Fibroblast of the aortic adventitia (primary cell): ENCODE measurements around the gene KIAA0513. TPM values are rescaled to one million over a fixed set of nuclear protein-coding genes. Genes with fewer than 3 reads are reported as not detected.
A peak's percentile ranks its signal among the peaks of the same experiment; 100 is the strongest.

ENCODE experiments used
- DNase-seq: peaks from one replicate; pipeline ENCODE4 v3.0.0-alpha.2; 2010; ENCODE audit warnings: low read depth
- H3K4me3 ChIP-seq: 2 replicates; pipeline ENCODE4 v1.5.1; 2011; ENCODE audit warnings: low read depth, mild to moderate bottlenecking, control low read depth, low read length, moderate library complexity
- CTCF ChIP-seq: IDR thresholded peaks from 2 replicates; pipeline ENCODE4 v1.5.1; 2011; ENCODE audit warnings: mild to moderate bottlenecking, low read length, control low read depth, inconsistent platforms; ENCODE audit not compliant: insufficient read depth
- total RNA-seq: library from RNA; depleted of rRNA; stranded (reverse); fragments of >200 nt; gene quantifications from 2 replicates; pipeline ENCODE4 v1.2.3, GENCODE V29; 2012; ENCODE audit warnings: low replicate concordance

The KIAA0513 gene
- total RNA-seq, 1 donor = 28.3 TPM

GRCh38 chr16:85036236-85037049 is 8.8 kb downstream of the KIAA0513 start:
- no peak for DNase-seq
- H3K4me3 ChIP-seq = no peak overlapping the region
- no peak for TF ChIP-seq CTCF

GRCh38 chr16:85037050-85037410 is 9.4 kb downstream of the KIAA0513 start:
- no peak for TF ChIP-seq CTCF
- no peak overlapping the region for H3K4me3 ChIP-seq
- DNase-seq = peak; percentile 66

- no peak overlapping the region for H3K4me3 ChIP-seq
- TF ChIP-seq CTCF = no peak
- no peak for DNase-seq
These were observed 10.1 kb downstream of the KIAA0513 start for GRCh38 chr16:85037721-85038120.

- no peak for TF ChIP-seq CTCF
- no peak for DNase-seq
- H3K4me3 ChIP-seq = no peak overlapping the region
These were observed 13.1 kb downstream of the KIAA0513 start for GRCh38 chr16:85040685-85041084.

GRCh38 chr16:85041219-85042166 is 13.9 kb downstream of the KIAA0513 start:
- no peak for DNase-seq
- no peak for TF ChIP-seq CTCF
- H3K4me3 ChIP-seq = no peak overlapping the region

GRCh38 chr16:85042167-85042526 is 14.6 kb downstream of the KIAA0513 start:
- TF ChIP-seq CTCF = no peak

More at GRCh38 chr16:85042167-85042526, 14.6 kb downstream of the KIAA0513 start:
- no peak overlapping the region for H3K4me3 ChIP-seq
- DNase-seq = no peak
